Body of pancreas (tissue), 4 donors: ENCODE measurements around the gene ABR.
"Not testable (repeated sequence)": the region's sequence is repeated elsewhere in the genome, so short reads cannot be mapped to it uniquely, and the experiment has no call there.

Experiments used
- POLR2A ChIP-seq, 3 donors: fragments of 450-650 bp; IDR thresholded peaks; one replicate each; pipeline ENCODE4 v1.6.1; 2016; ENCODE audit warnings: antibody characterized with exemption in 3 of 3, mild to moderate bottlenecking in 2 of 3
- TF ChIP-seq, protein P1 (sequence below), 7 experiments: fragments of 450-650 bp in 4 of 7; fragments of 200-600 bp in 3 of 7; sonication (generic) in 3 of 7; IDR thresholded peaks; one replicate each; pipeline ENCODE4 v1.5.1; 2016 to 2019; ENCODE audit warnings: antibody characterized with exemption in 7 of 7

DNA sequence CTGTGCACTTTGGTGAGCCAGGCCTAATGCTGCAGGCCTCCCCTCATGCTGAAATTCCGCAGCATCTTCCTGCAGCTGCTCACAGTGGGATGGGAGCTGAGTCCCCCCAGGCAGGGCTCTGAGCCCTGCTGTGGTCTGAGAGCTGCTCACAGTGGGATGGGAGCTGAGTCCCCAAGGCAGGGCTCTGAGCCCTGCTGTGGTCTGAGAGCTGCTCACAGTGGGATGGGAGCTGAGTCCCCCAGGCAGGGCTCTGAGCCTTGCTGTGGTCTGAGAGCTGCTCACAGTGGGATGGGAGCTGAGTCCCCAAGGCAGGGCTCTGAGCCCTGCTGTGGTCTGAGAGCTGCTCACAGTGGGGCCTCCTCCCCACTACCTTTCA lies 58.4 kb downstream of the ABR start:
- TF ChIP-seq, protein P1, sequence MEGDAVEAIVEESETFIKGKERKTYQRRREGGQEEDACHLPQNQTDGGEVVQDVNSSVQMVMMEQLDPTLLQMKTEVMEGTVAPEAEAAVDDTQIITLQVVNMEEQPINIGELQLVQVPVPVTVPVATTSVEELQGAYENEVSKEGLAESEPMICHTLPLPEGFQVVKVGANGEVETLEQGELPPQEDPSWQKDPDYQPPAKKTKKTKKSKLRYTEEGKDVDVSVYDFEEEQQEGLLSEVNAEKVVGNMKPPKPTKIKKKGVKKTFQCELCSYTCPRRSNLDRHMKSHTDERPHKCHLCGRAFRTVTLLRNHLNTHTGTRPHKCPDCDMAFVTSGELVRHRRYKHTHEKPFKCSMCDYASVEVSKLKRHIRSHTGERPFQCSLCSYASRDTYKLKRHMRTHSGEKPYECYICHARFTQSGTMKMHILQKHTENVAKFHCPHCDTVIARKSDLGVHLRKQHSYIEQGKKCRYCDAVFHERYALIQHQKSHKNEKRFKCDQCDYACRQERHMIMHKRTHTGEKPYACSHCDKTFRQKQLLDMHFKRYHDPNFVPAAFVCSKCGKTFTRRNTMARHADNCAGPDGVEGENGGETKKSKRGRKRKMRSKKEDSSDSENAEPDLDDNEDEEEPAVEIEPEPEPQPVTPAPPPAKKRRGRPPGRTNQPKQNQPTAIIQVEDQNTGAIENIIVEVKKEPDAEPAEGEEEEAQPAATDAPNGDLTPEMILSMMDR (IDR thresholded peaks at IDR 0.05), result not testable (repeated sequence)
- TF ChIP-seq POLR2A (IDR thresholded peaks at IDR 0.05), result not testable (repeated sequence)
